HFF-Myc (cell line): ENCODE results near the gene MREG.

Experiments
- DNase-seq: peaks from one replicate; pipeline ENCODE4 v3.0.0-alpha.2; 2011; ENCODE audit warnings: low read depth; ENCODE audit errors: extremely low read depth
- H3K4me3 ChIP-seq: replicated peaks from 2 replicates; pipeline ENCODE4 v1.5.1; 2011; ENCODE audit warnings: low read depth, mild to moderate bottlenecking, control low read depth, low read length
- TF ChIP-seq, protein P1 (sequence below): IDR thresholded peaks from 2 replicates; pipeline ENCODE4 v1.5.1; 2012; ENCODE audit warnings: mild to moderate bottlenecking, low read depth, low read length, control low read depth; ENCODE audit errors: missing control alignments

Gene MREG

GRCh38 chr2:215905691-215906090 is 107.7 kb downstream of the MREG start:
- DNase-seq = no peak

DNA sequence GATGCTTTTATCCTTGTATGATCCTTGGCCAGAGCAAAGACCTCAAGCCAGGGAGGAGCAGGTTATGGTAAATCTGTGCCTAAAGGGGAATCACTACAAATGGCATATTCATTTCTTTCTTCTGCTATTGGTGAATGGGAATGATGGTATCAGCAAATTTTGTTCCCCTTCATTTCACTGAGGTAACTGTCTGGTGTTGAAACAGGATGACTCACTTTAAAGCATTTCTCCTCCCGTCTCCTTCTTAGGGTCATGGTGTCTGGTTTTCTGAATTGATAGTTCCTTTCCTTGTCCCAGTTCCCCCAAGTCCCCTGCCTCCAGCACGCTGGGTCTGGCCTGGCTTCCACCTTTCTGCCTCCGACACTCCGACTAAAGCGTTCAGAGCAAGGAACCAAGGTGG is 109.2 kb downstream of the MREG start:
- DNase-seq = no peak
- TF ChIP-seq, protein P1, sequence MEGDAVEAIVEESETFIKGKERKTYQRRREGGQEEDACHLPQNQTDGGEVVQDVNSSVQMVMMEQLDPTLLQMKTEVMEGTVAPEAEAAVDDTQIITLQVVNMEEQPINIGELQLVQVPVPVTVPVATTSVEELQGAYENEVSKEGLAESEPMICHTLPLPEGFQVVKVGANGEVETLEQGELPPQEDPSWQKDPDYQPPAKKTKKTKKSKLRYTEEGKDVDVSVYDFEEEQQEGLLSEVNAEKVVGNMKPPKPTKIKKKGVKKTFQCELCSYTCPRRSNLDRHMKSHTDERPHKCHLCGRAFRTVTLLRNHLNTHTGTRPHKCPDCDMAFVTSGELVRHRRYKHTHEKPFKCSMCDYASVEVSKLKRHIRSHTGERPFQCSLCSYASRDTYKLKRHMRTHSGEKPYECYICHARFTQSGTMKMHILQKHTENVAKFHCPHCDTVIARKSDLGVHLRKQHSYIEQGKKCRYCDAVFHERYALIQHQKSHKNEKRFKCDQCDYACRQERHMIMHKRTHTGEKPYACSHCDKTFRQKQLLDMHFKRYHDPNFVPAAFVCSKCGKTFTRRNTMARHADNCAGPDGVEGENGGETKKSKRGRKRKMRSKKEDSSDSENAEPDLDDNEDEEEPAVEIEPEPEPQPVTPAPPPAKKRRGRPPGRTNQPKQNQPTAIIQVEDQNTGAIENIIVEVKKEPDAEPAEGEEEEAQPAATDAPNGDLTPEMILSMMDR = no peak

More at GRCh38 chr2:215905691-215906090, 107.7 kb downstream of the MREG start:
- H3K4me3 ChIP-seq = no peak overlapping the region
- TF ChIP-seq, protein P1 = no peak

GRCh38 chr2:215903203-215903602 is 110.1 kb downstream of the MREG start:
- TF ChIP-seq, protein P1 = no peak
- no peak for DNase-seq
- H3K4me3 ChIP-seq = no peak overlapping the region

More for the DNA sequence above, 109.2 kb downstream of the MREG start:
- H3K4me3 ChIP-seq = no peak overlapping the region

DNA sequence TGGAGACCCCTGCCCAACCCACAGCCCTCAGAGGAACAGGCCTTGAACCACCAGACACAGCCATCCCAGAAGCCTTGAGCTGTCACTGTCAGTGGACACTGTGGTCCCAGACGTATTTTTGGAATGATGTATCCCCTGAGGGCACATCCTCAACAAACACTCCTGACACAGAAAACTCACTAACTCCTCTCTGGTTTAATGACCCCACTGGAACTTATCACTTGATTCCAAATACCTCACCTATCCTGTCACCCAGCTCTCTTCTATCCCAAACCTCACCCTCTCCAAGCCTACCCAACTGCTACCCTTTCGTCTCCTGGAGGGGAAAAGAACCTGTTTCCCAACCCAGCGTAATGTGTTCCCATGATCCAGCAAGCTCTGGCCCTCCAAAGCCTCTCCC is 111.6 kb downstream of the MREG start:
- no peak overlapping the region for H3K4me3 ChIP-seq
- DNase-seq = no peak
- TF ChIP-seq, protein P1 = no peak

GRCh38 chr2:215900843-215901242 is 112.5 kb downstream of the MREG start:
- TF ChIP-seq, protein P1 = no peak
- no peak overlapping the region for H3K4me3 ChIP-seq
- no peak for DNase-seq

DNA sequence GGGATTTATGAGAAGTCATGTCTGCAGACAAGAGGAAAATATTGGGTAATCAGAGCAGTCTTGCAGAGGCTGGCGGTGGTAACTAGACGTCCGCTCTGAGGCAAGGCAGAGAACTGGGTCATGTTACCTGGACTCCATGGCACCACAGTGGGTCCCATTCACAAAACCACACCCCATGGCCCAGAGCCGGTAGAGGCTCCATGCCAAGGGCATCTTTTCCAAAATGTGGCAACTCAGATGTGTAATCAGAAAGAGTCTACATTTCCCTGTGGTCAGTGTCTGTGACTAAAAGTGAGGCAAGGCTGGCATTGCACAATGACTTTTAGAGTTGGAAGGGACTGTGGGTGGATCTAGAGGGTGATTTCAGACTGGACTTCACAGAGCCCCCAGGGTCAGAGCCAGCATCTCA is 113.1 kb downstream of the MREG start:
- DNase-seq = no peak
- no peak overlapping the region for H3K4me3 ChIP-seq
- TF ChIP-seq, protein P1 = no peak

DNA sequence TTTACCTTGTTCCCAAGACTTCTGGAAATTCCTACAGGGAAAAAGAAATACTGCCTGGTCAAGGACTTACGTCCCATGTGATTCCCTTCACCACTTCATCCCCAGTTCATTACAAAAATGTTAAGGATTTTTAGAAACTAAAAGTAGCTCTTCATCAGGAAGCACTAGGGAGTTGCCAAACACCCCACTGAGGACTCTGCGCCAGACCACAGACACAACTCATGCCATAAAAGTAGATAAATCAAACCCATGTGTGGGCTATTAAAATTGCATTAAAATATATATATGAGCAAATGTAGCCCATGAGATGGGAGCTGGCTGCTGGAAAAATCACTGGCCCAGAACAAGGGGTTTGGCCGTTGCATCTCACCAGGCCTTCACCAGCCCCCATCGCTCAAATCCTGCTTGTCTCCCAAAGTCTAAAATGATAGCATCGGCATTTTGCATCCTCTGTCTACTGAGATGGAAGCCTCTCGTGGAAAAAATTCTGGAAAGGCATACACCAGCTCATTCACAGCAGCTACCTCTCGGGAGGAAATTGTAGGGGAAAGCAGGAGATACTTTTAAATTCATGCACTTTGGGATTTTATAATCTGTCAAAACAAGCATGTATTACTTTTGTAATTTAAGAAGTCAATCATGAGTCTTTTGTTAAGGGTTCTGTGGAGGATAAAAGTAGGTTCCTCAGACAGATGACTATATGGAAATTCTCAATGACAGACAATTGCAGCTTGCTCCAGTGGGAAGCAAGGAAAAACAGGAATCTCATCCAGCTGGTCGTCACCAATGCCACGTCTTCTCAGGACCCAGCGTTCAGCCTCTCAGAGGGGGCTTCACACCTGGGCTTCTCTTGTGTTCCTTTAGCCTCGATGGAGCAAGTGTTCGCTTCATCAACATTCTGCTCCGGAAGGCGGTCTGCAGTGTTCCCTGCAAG is 113.9 kb downstream of the MREG start:
- DNase-seq = peak; percentile 45
- no peak overlapping the region for H3K4me3 ChIP-seq
- TF ChIP-seq, protein P1 = no peak
